Suprapubic skin (tissue), 4 donors: Measurements from ENCODE around the gene PTPRD.

Experiments
- EP300 ChIP-seq: sonication (generic); formaldehyde crosslinking; IDR thresholded peaks from one replicate; pipeline ENCODE4 v1.6.1; 2017; ENCODE audit warnings: antibody characterized with exemption
- POLR2AphosphoS5 ChIP-seq, 3 donors: sonication (generic); formaldehyde crosslinking; IDR thresholded peaks; one replicate each; pipeline ENCODE4 v1.6.1; 2017; ENCODE audit warnings: antibody characterized with exemption in 3 of 3
- TF ChIP-seq, protein P1 (sequence below), 2 donors: fragments of 200-600 bp in 1 of 2; fragments of 450-650 bp in 1 of 2; sonication (generic) in 1 of 2; IDR thresholded peaks; one replicate each; pipeline ENCODE4 v1.5.1; 2016 to 2019; ENCODE audit warnings: antibody characterized with exemption in 2 of 2, mild to moderate bottlenecking in 1 of 2, moderate library complexity in 1 of 2

DNA sequence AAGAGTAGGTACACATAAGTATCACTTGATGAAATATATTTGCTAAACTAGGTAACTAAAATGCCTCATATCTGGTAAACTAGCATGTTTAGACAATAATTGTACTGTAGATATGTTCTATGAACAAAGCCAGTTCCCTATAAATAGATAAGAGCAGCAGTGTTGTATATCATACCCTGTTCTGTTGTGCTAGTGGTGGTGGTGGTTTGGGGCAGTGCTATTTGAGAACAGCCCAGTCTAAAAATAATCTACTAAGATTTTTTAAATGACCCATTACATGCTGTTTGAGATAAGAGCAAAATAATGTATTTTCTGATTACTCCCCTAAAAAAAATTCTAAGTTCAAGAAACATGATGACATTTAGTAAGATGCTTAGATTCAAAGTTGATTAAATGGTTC, 1984.0 kb downstream of the PTPRD start:
- TF ChIP-seq, protein P1, sequence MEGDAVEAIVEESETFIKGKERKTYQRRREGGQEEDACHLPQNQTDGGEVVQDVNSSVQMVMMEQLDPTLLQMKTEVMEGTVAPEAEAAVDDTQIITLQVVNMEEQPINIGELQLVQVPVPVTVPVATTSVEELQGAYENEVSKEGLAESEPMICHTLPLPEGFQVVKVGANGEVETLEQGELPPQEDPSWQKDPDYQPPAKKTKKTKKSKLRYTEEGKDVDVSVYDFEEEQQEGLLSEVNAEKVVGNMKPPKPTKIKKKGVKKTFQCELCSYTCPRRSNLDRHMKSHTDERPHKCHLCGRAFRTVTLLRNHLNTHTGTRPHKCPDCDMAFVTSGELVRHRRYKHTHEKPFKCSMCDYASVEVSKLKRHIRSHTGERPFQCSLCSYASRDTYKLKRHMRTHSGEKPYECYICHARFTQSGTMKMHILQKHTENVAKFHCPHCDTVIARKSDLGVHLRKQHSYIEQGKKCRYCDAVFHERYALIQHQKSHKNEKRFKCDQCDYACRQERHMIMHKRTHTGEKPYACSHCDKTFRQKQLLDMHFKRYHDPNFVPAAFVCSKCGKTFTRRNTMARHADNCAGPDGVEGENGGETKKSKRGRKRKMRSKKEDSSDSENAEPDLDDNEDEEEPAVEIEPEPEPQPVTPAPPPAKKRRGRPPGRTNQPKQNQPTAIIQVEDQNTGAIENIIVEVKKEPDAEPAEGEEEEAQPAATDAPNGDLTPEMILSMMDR (IDR thresholded peaks at IDR 0.05) = no peak
- TF ChIP-seq POLR2AphosphoS5 (IDR thresholded peaks at IDR 0.05) (no peak), EP300 (no peak)
